HCT116 (cell line): ENCODE data around the gene SIDT1. TPM values are rescaled to one million over a fixed set of nuclear protein-coding genes. Genes with fewer than 3 reads are reported as not detected.

Experiments
- ATAC-seq: fragments of 200-7000 bp; cut with Tn5 transposase; 2 replicates; pipeline ENCODE4 v1.9.1; 2020; ENCODE audit warnings: mild to moderate bottlenecking, moderate library complexity
- BruUV-seq: library from RNA; stranded (reverse); fragments of 400-500 nt; replicated peaks from 2 replicates; lab custom pipeline; 2021; lab: Mats Ljungman, UMichigan
- CTCF ChIA-PET: fragments of 300-600 bp; sonication (Branson Sonifier 250); formaldehyde crosslinking; loops from one replicate; lab custom pipeline; 2021; ENCODE audit warnings: antibody characterized with exemption; lab: Charles Lee
- POLR2A ChIA-PET: fragments of 300-600, 350-600 bp; sonication (Branson Sonifier 250); formaldehyde crosslinking; loops from one replicate; lab custom pipeline; 2021; ENCODE audit warnings: antibody characterized with exemption; lab: Charles Lee
- RAD21 ChIA-PET, 2 experiments: fragments of 300-600 bp; sonication (Branson Sonifier 250); formaldehyde crosslinking; loops; one replicate each; lab custom pipeline; 2023; ENCODE audit warnings: low total read pairs in 2 of 2; ENCODE audit not compliant: uncharacterized antibody in 2 of 2, unreplicated experiment in 2 of 2, low non-redundant PET in 1 of 2; lab: Charles Lee
- DNase-seq: peaks from one replicate; pipeline ENCODE4 v3.0.0-alpha.2; 2010; ENCODE audit warnings: low read depth, low spot score
- H2AFZ ChIP-seq: fragments of 200-600 bp; shearing (Covaris generic), sonication (generic); 2 replicates; pipeline ENCODE4 v1.6.1; 2017; ENCODE audit warnings: low read depth, mixed run types, mixed read lengths, antibody characterized with exemption, low read length; ENCODE audit not compliant: poor library complexity, severe bottlenecking
- H3K27ac ChIP-seq: 2 replicates; pipeline ENCODE4 v1.5.1; 2012; ENCODE audit warnings: low read depth, low read length
- H3K27me3 ChIP-seq: fragments of 200-600 bp; sonication (generic); 2 replicates; pipeline ENCODE4 v1.6.1; 2016; ENCODE audit warnings: mixed run types, low read length, mixed read lengths; ENCODE audit not compliant: insufficient read depth
- H3K36me3 ChIP-seq, 2 experiments: fragments of 200-500 bp in 1 of 2; fragments of 200-600 bp in 1 of 2; sonication (Bioruptor generic) in 1 of 2; sonication (generic) in 1 of 2; 2 replicates each; pipeline versions ENCODE4 v1.5.1 to v1.6.1; 2014 to 2016; ENCODE audit warnings: low read length in 2 of 2, inconsistent platforms in 1 of 2, mixed read lengths in 1 of 2, mixed run types in 1 of 2; ENCODE audit not compliant: insufficient read depth in 2 of 2, control insufficient read depth in 1 of 2
- H3K4me1 ChIP-seq, 2 experiments: fragments of 200-600 bp in 1 of 2; sonication (generic) in 1 of 2; 2 replicates each; pipeline versions ENCODE4 v1.5.1 to v1.6.1; 2012 to 2017; ENCODE audit warnings: low read length in 2 of 2, inconsistent platforms in 1 of 2, mild to moderate bottlenecking in 1 of 2, mixed read lengths in 1 of 2, mixed run types in 1 of 2, moderate library complexity in 1 of 2; ENCODE audit not compliant: insufficient read depth in 2 of 2, control insufficient read depth in 1 of 2
- H3K4me2 ChIP-seq: fragments of 200-600 bp; sonication (generic); 2 replicates; pipeline ENCODE4 v1.6.1; 2017; ENCODE audit warnings: mixed run types, low read length, mixed read lengths
- H3K4me3 ChIP-seq, 2 experiments: fragments of 200-600 bp in 1 of 2; sonication (generic) in 1 of 2; replicated peaks in 1 of 2; 2 replicates each; pipeline ENCODE4 v1.5.1; 2011 to 2016; ENCODE audit warnings: low read length in 2 of 2, control low read depth in 1 of 2, low read depth in 1 of 2, mild to moderate bottlenecking in 1 of 2, mixed read lengths in 1 of 2, mixed run types in 1 of 2
- H3K79me2 ChIP-seq: fragments of 200-600 bp; sonication (generic); 2 replicates; pipeline ENCODE4 v1.6.1; 2017; ENCODE audit warnings: mild to moderate bottlenecking, mixed run types, low read length, moderate library complexity, mixed read lengths; ENCODE audit not compliant: insufficient read depth
- H3K9ac ChIP-seq: fragments of 200-600 bp; sonication (generic); 2 replicates; pipeline ENCODE4 v1.6.1; 2016; ENCODE audit warnings: low read length, mixed read lengths
- H3K9me2 ChIP-seq: fragments of 200-600 bp; sonication (generic), shearing (Covaris generic); 2 replicates; pipeline ENCODE4 v1.6.1; 2017; ENCODE audit warnings: mixed run types, mild to moderate bottlenecking, moderate library complexity; ENCODE audit not compliant: insufficient read depth
- H3K9me3 ChIP-seq, 2 experiments: fragments of 200-500 bp in 1 of 2; fragments of 200-600 bp in 1 of 2; sonication (Bioruptor generic) in 1 of 2; sonication (generic) in 1 of 2; 2 replicates each; pipeline ENCODE4 v1.6.1; 2014 to 2017; ENCODE audit warnings: low read length in 2 of 2, mixed read lengths in 2 of 2, inconsistent platforms in 1 of 2, low read depth in 1 of 2, mild to moderate bottlenecking in 1 of 2, mixed run types in 1 of 2, moderate library complexity in 1 of 2; ENCODE audit not compliant: control insufficient read depth in 1 of 2, insufficient read depth in 1 of 2
- H4K20me1 ChIP-seq: fragments of 200-600 bp; sonication (generic), shearing (Covaris generic); 2 replicates; pipeline ENCODE4 v1.6.1; 2017; ENCODE audit warnings: mixed run types, mild to moderate bottlenecking, moderate library complexity; ENCODE audit not compliant: insufficient read depth
- CBX3 ChIP-seq: IDR thresholded peaks from 2 replicates; pipeline ENCODE4 v1.6.1; 2012; ENCODE audit warnings: low read depth
- CEBPB ChIP-seq: IDR thresholded peaks from 2 replicates; pipeline ENCODE4 v1.6.1; 2012; ENCODE audit warnings: low read depth
- ELF1 ChIP-seq: IDR thresholded peaks from 2 replicates; pipeline ENCODE4 v1.6.1; 2012; ENCODE audit warnings: low read depth, borderline replicate concordance
- EZH2phosphoT487 ChIP-seq: fragments of 200-600 bp; IDR thresholded peaks from 2 replicates; pipeline ENCODE4 v1.6.1; 2018; ENCODE audit warnings: antibody characterized with exemption, borderline replicate concordance
- FOSL1 ChIP-seq: IDR thresholded peaks from 2 replicates; pipeline ENCODE4 v1.6.1; 2012; ENCODE audit warnings: low read depth
- JUND ChIP-seq: IDR thresholded peaks from 2 replicates; pipeline ENCODE4 v1.6.1; 2012
- MAX ChIP-seq: IDR thresholded peaks from 2 replicates; pipeline ENCODE4 v1.6.1; 2012
- POLR2AphosphoS5 ChIP-seq: IDR thresholded peaks from 2 replicates; pipeline ENCODE4 v1.6.1; 2011; ENCODE audit warnings: mild to moderate bottlenecking, low read depth, low read length, moderate library complexity
- RAD21 ChIP-seq: IDR thresholded peaks from 2 replicates; pipeline ENCODE4 v1.6.1; 2012; ENCODE audit warnings: low read depth, mild to moderate bottlenecking
- REST ChIP-seq: IDR thresholded peaks from 2 replicates; pipeline ENCODE4 v1.6.1; 2012; ENCODE audit warnings: low read depth
- SIN3A ChIP-seq: IDR thresholded peaks from 2 replicates; pipeline ENCODE4 v1.6.1; 2012; ENCODE audit warnings: low read depth
- SP1 ChIP-seq: IDR thresholded peaks from 2 replicates; pipeline ENCODE4 v1.6.1; 2012; ENCODE audit warnings: low read depth
- SRF ChIP-seq: IDR thresholded peaks from 2 replicates; pipeline ENCODE4 v1.6.1; 2012; ENCODE audit warnings: low read depth
- TCF7L2 ChIP-seq: IDR thresholded peaks from 2 replicates; pipeline ENCODE4 v1.7.0; 2011; ENCODE audit warnings: borderline replicate concordance, inconsistent platforms; ENCODE audit not compliant: insufficient read depth, insufficient read length; ENCODE audit errors: extremely low read depth
- YY1 ChIP-seq: IDR thresholded peaks from 2 replicates; pipeline ENCODE4 v1.6.1; 2011; ENCODE audit warnings: low read length, low read depth, moderate library complexity, mild to moderate bottlenecking; ENCODE audit not compliant: insufficient replicate concordance; ENCODE audit errors: extremely low read depth
- ZBTB33 ChIP-seq: IDR thresholded peaks from 2 replicates; pipeline ENCODE4 v1.6.1; 2011; ENCODE audit warnings: mild to moderate bottlenecking, low read length, moderate library complexity; ENCODE audit not compliant: insufficient replicate concordance; ENCODE audit errors: extremely low read depth
- ZFX ChIP-seq: fragments of 450-650 bp; IDR thresholded peaks from 2 replicates; pipeline ENCODE4 v1.6.1; 2017
- ZNF274 ChIP-seq: fragments of 200-500 bp; sonication (Bioruptor generic); IDR thresholded peaks from 2 replicates; pipeline ENCODE4 v1.6.1; 2014; ENCODE audit warnings: mild to moderate bottlenecking, low read depth, low read length, inconsistent platforms
- intact Hi-C: fragments of 100-400 bp; cut with micrococcal nuclease; formaldehyde crosslinking; loops from 2 replicates; pipeline ENCODE4 v1.10.0; 2022
- total RNA-seq: library from RNA; stranded (reverse); gene quantifications from one replicate; pipeline ENCODE4 v1.2.1, GENCODE V29; 2021; ENCODE audit not compliant: unreplicated experiment
- TF ChIP-seq, protein P1 (sequence below): IDR thresholded peaks from 2 replicates; pipeline ENCODE4 v1.6.1; 2012

Gene SIDT1
- total RNA-seq, 1 experiment from 2014 or later = not detected

- Histone ChIP-seq H3K27me3 (no peaks in the 10 kb centered on the region), H3K9me3 (no peaks in the 10 kb centered on the region), H3K4me2 (no peak overlapping the region), H3K4me1 (peaks cover 0 to 9% of the 10 kb centered on the region in 2 experiments; a peak in 1 of 4 replicates), H3K27ac (no peak overlapping the region), H4K20me1 (no peaks in the 10 kb centered on the region), H3K9me2 (no peaks in the 10 kb centered on the region), H3K9ac (no peak overlapping the region), H3K79me2 (no peaks in the 10 kb centered on the region), H3K4me3 (no peak overlapping the region), H2AFZ (no peak overlapping the region), H3K36me3 (no peaks in the 10 kb centered on the region)
- ChIA-PET POLR2A (no interaction called here), RAD21 (no interaction called here), CTCF (no interaction called here)
- TF ChIP-seq SP1 (no peak), ZBTB33 (no peak), ZFX (no peak), SIN3A (no peak), JUND (no peak), MAX (no peak), EZH2phosphoT487 (no peak), FOSL1 (no peak), ELF1 (no peak), ZNF274 (no peak), CEBPB (no peak), SRF (no peak), YY1 (no peak), RAD21 (no peak), CBX3 (no peak), TCF7L2 (no peak), REST (no peak), POLR2AphosphoS5 (no peak)
- TF ChIP-seq, protein P1, sequence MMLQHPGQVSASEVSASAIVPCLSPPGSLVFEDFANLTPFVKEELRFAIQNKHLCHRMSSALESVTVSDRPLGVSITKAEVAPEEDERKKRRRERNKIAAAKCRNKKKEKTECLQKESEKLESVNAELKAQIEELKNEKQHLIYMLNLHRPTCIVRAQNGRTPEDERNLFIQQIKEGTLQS = no peak
- ATAC-seq (no peak), DNase-seq (no peak)
- BruUV-seq = no TSS peak
- intact Hi-C loops = loop anchor here (10.0 kb wide), 2 partner anchors 329 to 979 kb away; partner anchors contain the start of gene CCDC80
These were observed 91.5 kb downstream of the SIDT1 start for GRCh38 chr3:113623811-113624210.
